A673 (cell line): ENCODE data around the gene HNRNPC. TPM values are rescaled to one million over a fixed set of nuclear protein-coding genes. Genes with fewer than 3 reads are reported as not detected.
A peak's percentile ranks its signal among the peaks of the same experiment; 100 is the strongest.

Experiments used
- BruUV-seq: library from RNA; stranded (reverse); fragments of 400-500 nt; replicated peaks from 2 replicates; lab custom pipeline; 2021; lab: Mats Ljungman, UMichigan
- CTCF ChIA-PET: fragments of 300-600 bp; sonication (Branson Sonifier 250); formaldehyde crosslinking; loops from one replicate; lab custom pipeline; 2022; ENCODE audit warnings: antibody characterized with exemption; lab: Charles Lee
- POLR2A ChIA-PET: fragments of 300-600 bp; sonication (Branson Sonifier 250); formaldehyde crosslinking; loops from one replicate; lab custom pipeline; 2022; ENCODE audit warnings: antibody characterized with exemption; ENCODE audit not compliant: low non-redundant PET; lab: Charles Lee
- DNase-seq: peaks from one replicate; pipeline ENCODE4 v3.0.0-alpha.2; 2015; ENCODE audit warnings: low spot score
- H3K27ac ChIP-seq: fragments of 200-600 bp; sonication (generic); 2 replicates; pipeline ENCODE4 v1.5.1; 2016; ENCODE audit warnings: mixed run types, low read depth, mild to moderate bottlenecking, mixed read lengths, antibody characterized with exemption, low read length; ENCODE audit not compliant: poor library complexity, severe bottlenecking
- H3K27me3 ChIP-seq: fragments of 200-600 bp; sonication (generic); replicated peaks from 2 replicates; pipeline ENCODE4 v1.6.1; 2017; ENCODE audit warnings: mixed run types, low read depth, mild to moderate bottlenecking, mixed read lengths, antibody characterized with exemption, low read length; ENCODE audit not compliant: insufficient read depth, poor library complexity
- H3K36me3 ChIP-seq: fragments of 200-600 bp; sonication (generic); 2 replicates; pipeline ENCODE4 v1.6.1; 2016; ENCODE audit warnings: mixed run types, mild to moderate bottlenecking, mixed read lengths, antibody characterized with exemption, low read length; ENCODE audit not compliant: insufficient read depth, poor library complexity, severe bottlenecking
- H3K4me1 ChIP-seq: fragments of 200-600 bp; sonication (generic); 2 replicates; pipeline ENCODE4 v1.6.1; 2017; ENCODE audit warnings: mixed run types, mild to moderate bottlenecking, mixed read lengths, antibody characterized with exemption, low read length; ENCODE audit not compliant: insufficient read depth, poor library complexity, severe bottlenecking
- H3K4me3 ChIP-seq: fragments of 200-600 bp; sonication (generic); 2 replicates; pipeline ENCODE4 v1.5.1; 2016; ENCODE audit warnings: low read depth, mixed run types, mild to moderate bottlenecking, mixed read lengths, low read length; ENCODE audit not compliant: poor library complexity, severe bottlenecking
- H3K9me3 ChIP-seq: fragments of 200-600 bp; sonication (generic); 2 replicates; pipeline ENCODE4 v1.6.1; 2016; ENCODE audit warnings: mixed run types, low read depth, mild to moderate bottlenecking, mixed read lengths, antibody characterized with exemption, low read length; ENCODE audit not compliant: poor library complexity, severe bottlenecking
- EZH2 ChIP-seq: fragments of 200-600 bp; sonication (generic); IDR thresholded peaks from 2 replicates; pipeline ENCODE4 v1.6.1; 2017; ENCODE audit warnings: borderline replicate concordance, low read depth, mild to moderate bottlenecking, mixed read lengths, antibody characterized with exemption, low read length; ENCODE audit not compliant: poor library complexity, severe bottlenecking
- intact Hi-C: fragments of 100-400 bp; cut with micrococcal nuclease; formaldehyde crosslinking; loops from one replicate; pipeline ENCODE4 v1.10.0; 2022; ENCODE audit not compliant: unreplicated experiment
- total RNA-seq: library from RNA; stranded (reverse); gene quantifications from 2 replicates; pipeline ENCODE4 v1.2.3, GENCODE V29; 2021
- TF ChIP-seq, protein P1 (sequence below): fragments of 300-800, 200-600 bp; sonication (generic); conservative IDR thresholded peaks from 2 replicates; pipeline ENCODE4 v1.5.1; 2017; ENCODE audit warnings: low read depth, mild to moderate bottlenecking, antibody characterized with exemption, low read length, moderate library complexity, mixed read lengths

Gene HNRNPC
- total RNA-seq, 1 experiment from 2014 or later, result 949 TPM

DNA sequence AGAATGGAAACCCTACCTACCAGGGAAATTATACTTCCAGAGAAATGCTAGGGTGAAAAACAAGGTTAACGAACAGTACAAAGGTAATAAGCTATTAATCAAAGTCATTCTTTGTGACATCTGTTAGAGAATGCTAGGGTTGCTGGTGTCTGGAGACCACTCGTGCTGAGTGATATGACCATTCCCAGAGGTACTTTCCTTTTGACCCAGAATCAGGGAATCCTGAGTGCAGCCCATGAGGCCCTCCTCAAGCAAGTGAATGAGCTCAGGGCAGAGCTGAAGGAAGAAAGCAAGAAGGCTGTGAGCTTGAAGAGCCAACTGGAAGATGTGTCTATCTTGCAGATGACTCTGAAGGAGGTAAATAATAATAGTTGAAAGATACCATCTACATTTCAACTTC, 42.4 kb upstream of the HNRNPC start:
- no peaks in the 10 kb centered on the region for H3K36me3 ChIP-seq
- peaks cover 4% of the 10 kb centered on the region for H3K4me1 ChIP-seq
- ChIA-PET POLR2A (no interaction called here), CTCF (no interaction called here)
- H3K9me3 ChIP-seq, result no peaks in the 10 kb centered on the region
- H3K4me3 ChIP-seq, result no peak overlapping the region
- BruUV-seq, result no TSS peak
- H3K27me3 ChIP-seq, result no peaks in the 10 kb centered on the region
- DNase-seq, result no peak
- no peak overlapping the region for H3K27ac ChIP-seq
- intact Hi-C loops, result no loop called here
- no peak for TF ChIP-seq EZH2
- TF ChIP-seq, protein P1, sequence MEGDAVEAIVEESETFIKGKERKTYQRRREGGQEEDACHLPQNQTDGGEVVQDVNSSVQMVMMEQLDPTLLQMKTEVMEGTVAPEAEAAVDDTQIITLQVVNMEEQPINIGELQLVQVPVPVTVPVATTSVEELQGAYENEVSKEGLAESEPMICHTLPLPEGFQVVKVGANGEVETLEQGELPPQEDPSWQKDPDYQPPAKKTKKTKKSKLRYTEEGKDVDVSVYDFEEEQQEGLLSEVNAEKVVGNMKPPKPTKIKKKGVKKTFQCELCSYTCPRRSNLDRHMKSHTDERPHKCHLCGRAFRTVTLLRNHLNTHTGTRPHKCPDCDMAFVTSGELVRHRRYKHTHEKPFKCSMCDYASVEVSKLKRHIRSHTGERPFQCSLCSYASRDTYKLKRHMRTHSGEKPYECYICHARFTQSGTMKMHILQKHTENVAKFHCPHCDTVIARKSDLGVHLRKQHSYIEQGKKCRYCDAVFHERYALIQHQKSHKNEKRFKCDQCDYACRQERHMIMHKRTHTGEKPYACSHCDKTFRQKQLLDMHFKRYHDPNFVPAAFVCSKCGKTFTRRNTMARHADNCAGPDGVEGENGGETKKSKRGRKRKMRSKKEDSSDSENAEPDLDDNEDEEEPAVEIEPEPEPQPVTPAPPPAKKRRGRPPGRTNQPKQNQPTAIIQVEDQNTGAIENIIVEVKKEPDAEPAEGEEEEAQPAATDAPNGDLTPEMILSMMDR, result no peak

DNA sequence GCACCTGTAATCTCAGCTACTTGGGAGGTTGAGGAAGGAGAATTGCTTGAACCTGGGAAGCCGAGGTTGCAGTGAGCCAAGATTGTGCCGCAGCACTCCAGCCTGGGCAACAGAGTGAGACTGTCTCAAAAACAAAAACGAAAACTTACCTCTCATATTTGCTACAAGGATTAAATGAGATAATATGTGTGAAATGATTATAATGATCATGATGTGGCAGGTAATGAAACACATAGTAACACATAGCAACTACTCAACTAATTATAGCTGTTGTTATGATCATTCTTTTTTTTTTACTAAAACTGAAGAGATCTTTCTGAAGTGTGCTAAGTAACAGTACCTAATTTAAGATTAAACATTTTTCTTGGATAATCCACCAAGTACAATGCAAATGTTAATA, 40.7 kb upstream of the HNRNPC start:
- DNase-seq, result no peak
- Histone ChIP-seq H3K27me3 (no peaks in the 10 kb centered on the region), H3K36me3 (no peaks in the 10 kb centered on the region), H3K4me3 (no peak overlapping the region), H3K9me3 (no peaks in the 10 kb centered on the region), H3K4me1 (peaks cover 4% of the 10 kb centered on the region), H3K27ac (no peak overlapping the region)
- ChIA-PET POLR2A (no interaction called here), CTCF (no interaction called here)
- BruUV-seq, result no TSS peak
- intact Hi-C loops, result no loop called here
- no peak for TF ChIP-seq EZH2
- TF ChIP-seq, protein P1, result no peak

DNA sequence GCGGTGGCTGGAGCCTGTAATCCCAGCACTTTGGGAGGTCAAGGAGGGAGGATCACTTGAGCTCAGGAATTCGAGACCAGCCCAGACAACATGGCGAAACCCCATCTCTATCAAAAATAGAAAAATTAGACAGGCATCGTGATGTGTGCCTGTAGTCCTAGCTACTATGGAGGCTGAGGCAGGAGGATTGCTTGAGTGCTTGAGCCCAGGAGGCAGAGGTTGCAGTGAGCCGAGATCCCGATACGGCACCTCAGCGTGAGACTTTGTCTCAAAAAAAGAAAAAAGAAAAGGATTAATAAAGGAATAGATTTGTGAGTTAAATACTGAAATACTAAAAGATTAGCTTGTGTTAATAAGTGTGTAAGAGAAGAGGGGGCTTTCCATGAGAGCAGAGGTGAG, 40.0 kb upstream of the HNRNPC start:
- ChIA-PET CTCF (no interaction called here), POLR2A (no interaction called here)
- no peak for TF ChIP-seq EZH2
- no peak for DNase-seq
- Histone ChIP-seq H3K4me3 (peak overlapping the region; percentile 5), H3K27ac (no peak overlapping the region), H3K4me1 (peaks cover 4% of the 10 kb centered on the region), H3K9me3 (no peaks in the 10 kb centered on the region), H3K27me3 (no peaks in the 10 kb centered on the region), H3K36me3 (no peaks in the 10 kb centered on the region)
- no TSS peak for BruUV-seq
- intact Hi-C loops, result no loop called here
